HCT116 (cell line): ENCODE results near the gene CBR4.
A peak's percentile ranks its signal among the peaks of the same experiment; 100 is the strongest.
"Not testable (repeated sequence)": the region's sequence is repeated elsewhere in the genome, so short reads cannot be mapped to it uniquely, and the experiment has no call there.

Source experiments
- ATF3 ChIP-seq: IDR thresholded peaks from 2 replicates; pipeline ENCODE4 v1.6.1; 2012
- CTCF ChIP-seq, 3 experiments: fragments of 200-600 bp in 1 of 3; sonication (generic) in 1 of 3; IDR thresholded peaks in 2 of 3; conservative IDR thresholded peaks in 1 of 3; 2 replicates each; pipeline ENCODE4 v1.5.1; 2012 to 2017; ENCODE audit warnings: low read depth in 2 of 3, low read length in 2 of 3, antibody characterized with exemption in 1 of 3, borderline replicate concordance in 1 of 3, control low read depth in 1 of 3, mild to moderate bottlenecking in 1 of 3, mixed read lengths in 1 of 3, mixed run types in 1 of 3, moderate library complexity in 1 of 3; ENCODE audit not compliant: insufficient read depth in 1 of 3
- EZH2 ChIP-seq: fragments of 200-600 bp; sonication (generic); IDR thresholded peaks from 2 replicates; pipeline ENCODE4 v1.6.1; 2017; ENCODE audit warnings: antibody characterized with exemption, mixed run types
- EZH2phosphoT487 ChIP-seq: fragments of 200-600 bp; IDR thresholded peaks from 2 replicates; pipeline ENCODE4 v1.6.1; 2018; ENCODE audit warnings: antibody characterized with exemption, borderline replicate concordance
- JUND ChIP-seq: IDR thresholded peaks from 2 replicates; pipeline ENCODE4 v1.6.1; 2012
- POLR2A ChIP-seq: IDR thresholded peaks from 2 replicates; pipeline ENCODE4 v1.7.0; 2011; ENCODE audit warnings: borderline replicate concordance; ENCODE audit not compliant: insufficient read depth, insufficient read length; ENCODE audit errors: extremely low read depth
- POLR2AphosphoS5 ChIP-seq: IDR thresholded peaks from 2 replicates; pipeline ENCODE4 v1.6.1; 2011; ENCODE audit warnings: mild to moderate bottlenecking, low read depth, low read length, moderate library complexity
- REST ChIP-seq: IDR thresholded peaks from 2 replicates; pipeline ENCODE4 v1.6.1; 2012; ENCODE audit warnings: low read depth
- SP1 ChIP-seq: IDR thresholded peaks from 2 replicates; pipeline ENCODE4 v1.6.1; 2012; ENCODE audit warnings: low read depth
- SRF ChIP-seq: IDR thresholded peaks from 2 replicates; pipeline ENCODE4 v1.6.1; 2012; ENCODE audit warnings: low read depth
- YY1 ChIP-seq: IDR thresholded peaks from 2 replicates; pipeline ENCODE4 v1.6.1; 2011; ENCODE audit warnings: low read length, low read depth, moderate library complexity, mild to moderate bottlenecking; ENCODE audit not compliant: insufficient replicate concordance; ENCODE audit errors: extremely low read depth
- ZBTB33 ChIP-seq: IDR thresholded peaks from 2 replicates; pipeline ENCODE4 v1.6.1; 2011; ENCODE audit warnings: mild to moderate bottlenecking, low read length, moderate library complexity; ENCODE audit not compliant: insufficient replicate concordance; ENCODE audit errors: extremely low read depth
- ZNF274 ChIP-seq: fragments of 200-500 bp; sonication (Bioruptor generic); IDR thresholded peaks from 2 replicates; pipeline ENCODE4 v1.6.1; 2014; ENCODE audit warnings: mild to moderate bottlenecking, low read depth, low read length, inconsistent platforms

GRCh38 chr4:168992952-168993482 lies 17.0 kb downstream of the CBR4 start:
- TF ChIP-seq SP1; ZNF274; POLR2A; CTCF (IDR thresholded peaks at IDR 0.05 in 2 of 3, conservative IDR thresholded peaks at IDR 0.05 in 1 of 3; ENCODE audit: borderline replicate concordance in 1 of 3, insufficient read depth in 1 of 3, low read depth in 2 of 3, low read length in 2 of 3); EZH2; YY1; POLR2AphosphoS5; EZH2phosphoT487; SRF; REST; ZBTB33; ATF3: not testable (repeated sequence)
- peak; percentile 34; the same call in 1 of the 2 replicates for TF ChIP-seq JUND
